SK-N-SH treated with all-trans-retinoic acid at 6 μM for 48 hours (cell line): ENCODE measurements around the gene CLCN7.
"Not testable (repeated sequence)": the region's sequence is repeated elsewhere in the genome, so short reads cannot be mapped to it uniquely, and the experiment has no call there.

Experiments
- BACH2 ChIP-seq: fragments of 250-450 bp; sonication (Bioruptor Pico); IDR thresholded peaks from 2 replicates; pipeline ENCODE4 v1.9.0; 2021; ENCODE audit warnings: mild to moderate bottlenecking, borderline replicate concordance
- CSDC2 ChIP-seq: fragments of 250-450 bp; sonication (Bioruptor Pico); IDR thresholded peaks from 2 replicates; pipeline ENCODE4 v1.5.0; 2020; ENCODE audit warnings: mild to moderate bottlenecking, moderate library complexity
- ISL1 ChIP-seq: fragments of 250-450 bp; sonication (Bioruptor Pico); IDR thresholded peaks from 2 replicates; pipeline ENCODE4 v2.1.2; 2022; ENCODE audit warnings: mild to moderate bottlenecking, moderate library complexity
- PPARA ChIP-seq: fragments of 250-450 bp; sonication (Bioruptor Pico); IDR thresholded peaks from 2 replicates; pipeline ENCODE4 v1.5.0; 2020; ENCODE audit warnings: mild to moderate bottlenecking, borderline replicate concordance
- RARB ChIP-seq: fragments of 250-450 bp; sonication (Bioruptor Pico); IDR thresholded peaks from 2 replicates; pipeline ENCODE4 v1.8.0; 2021; ENCODE audit warnings: mild to moderate bottlenecking, moderate library complexity
- ZC3H10 ChIP-seq: fragments of 250-450 bp; sonication (Bioruptor Pico); IDR thresholded peaks from 2 replicates; pipeline ENCODE4 v1.5.1; 2021; ENCODE audit warnings: mild to moderate bottlenecking, moderate library complexity
- ZFP3 ChIP-seq: fragments of 250-450 bp; sonication (Bioruptor Pico); IDR thresholded peaks from 2 replicates; pipeline ENCODE4 v1.5.0; 2020; ENCODE audit warnings: mild to moderate bottlenecking, moderate library complexity
- ZFP30 ChIP-seq: fragments of 450-650 bp; formaldehyde crosslinking; IDR thresholded peaks from 2 replicates; pipeline ENCODE4 v1.5.0; 2022; ENCODE audit warnings: mild to moderate bottlenecking, moderate library complexity
- ZNF565 ChIP-seq: fragments of 450-650 bp; formaldehyde crosslinking; conservative IDR thresholded peaks from 2 replicates; pipeline ENCODE4 v1.5.0; 2020; ENCODE audit warnings: low read depth, mild to moderate bottlenecking, moderate library complexity
- ZNF8 ChIP-seq: fragments of 450-650 bp; formaldehyde crosslinking; IDR thresholded peaks from 2 replicates; pipeline ENCODE4 v1.5.0; 2020; ENCODE audit warnings: mild to moderate bottlenecking, moderate library complexity
- TF ChIP-seq, protein P1 (sequence below): fragments of 250-450 bp; sonication (Bioruptor Pico); IDR thresholded peaks from 2 replicates; pipeline ENCODE4 v1.8.0; 2020; ENCODE audit warnings: mild to moderate bottlenecking, moderate library complexity, borderline replicate concordance
- TF ChIP-seq, protein P2 (sequence below): fragments of 250-450 bp; sonication (Bioruptor Pico); IDR thresholded peaks from 2 replicates; pipeline ENCODE4 v1.8.0; 2021; ENCODE audit warnings: low read depth, mild to moderate bottlenecking, moderate library complexity, borderline replicate concordance
- TF ChIP-seq, protein P3 (sequence below): fragments of 250-450 bp; sonication (Bioruptor Pico); IDR thresholded peaks from 2 replicates; pipeline ENCODE4 v1.5.0; 2020; ENCODE audit warnings: mild to moderate bottlenecking, moderate library complexity
- TF ChIP-seq, protein P4 (sequence below): fragments of 250-450 bp; sonication (Bioruptor Pico); IDR thresholded peaks from 2 replicates; pipeline ENCODE4 v1.5.1; 2020; ENCODE audit warnings: low read depth, mild to moderate bottlenecking, moderate library complexity

DNA sequence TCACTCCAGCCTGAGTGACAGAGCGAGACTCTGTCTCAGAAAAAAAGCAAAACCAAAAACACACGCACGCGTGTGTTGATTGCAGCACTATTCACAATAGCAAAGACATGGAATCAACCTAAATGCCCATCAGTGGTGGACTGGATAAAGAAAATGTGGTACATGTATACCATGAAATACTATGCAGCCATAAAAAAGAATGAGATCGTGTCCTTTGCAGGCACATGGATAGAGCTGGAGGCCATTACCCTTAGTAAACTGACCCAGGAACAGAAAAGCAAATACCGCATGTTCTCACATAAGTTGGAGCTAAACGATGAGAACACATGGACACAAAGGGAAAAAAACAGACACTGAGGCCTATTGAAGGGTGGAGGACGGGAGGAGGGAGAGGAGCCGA, 4.1 kb upstream of the CLCN7 start:
- TF ChIP-seq ZC3H10 (CRISPR knock-in tag); ZFP30 (CRISPR knock-in tag); RARB (CRISPR knock-in tag); BACH2; ZFP3 (CRISPR knock-in tag); ISL1 (CRISPR knock-in tag); PPARA (CRISPR knock-in tag); CSDC2 (CRISPR knock-in tag); ZNF565: not testable (repeated sequence)
- TF ChIP-seq ZNF8: 0 out of 2 replicates have a peak, but pooled peaks have one; percentile 47
- TF ChIP-seq, protein P1, sequence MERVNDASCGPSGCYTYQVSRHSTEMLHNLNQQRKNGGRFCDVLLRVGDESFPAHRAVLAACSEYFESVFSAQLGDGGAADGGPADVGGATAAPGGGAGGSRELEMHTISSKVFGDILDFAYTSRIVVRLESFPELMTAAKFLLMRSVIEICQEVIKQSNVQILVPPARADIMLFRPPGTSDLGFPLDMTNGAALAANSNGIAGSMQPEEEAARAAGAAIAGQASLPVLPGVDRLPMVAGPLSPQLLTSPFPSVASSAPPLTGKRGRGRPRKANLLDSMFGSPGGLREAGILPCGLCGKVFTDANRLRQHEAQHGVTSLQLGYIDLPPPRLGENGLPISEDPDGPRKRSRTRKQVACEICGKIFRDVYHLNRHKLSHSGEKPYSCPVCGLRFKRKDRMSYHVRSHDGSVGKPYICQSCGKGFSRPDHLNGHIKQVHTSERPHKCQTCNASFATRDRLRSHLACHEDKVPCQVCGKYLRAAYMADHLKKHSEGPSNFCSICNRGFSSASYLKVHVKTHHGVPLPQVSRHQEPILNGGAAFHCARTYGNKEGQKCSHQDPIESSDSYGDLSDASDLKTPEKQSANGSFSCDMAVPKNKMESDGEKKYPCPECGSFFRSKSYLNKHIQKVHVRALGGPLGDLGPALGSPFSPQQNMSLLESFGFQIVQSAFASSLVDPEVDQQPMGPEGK (CRISPR knock-in tag): not testable (repeated sequence)
- TF ChIP-seq, protein P2, sequence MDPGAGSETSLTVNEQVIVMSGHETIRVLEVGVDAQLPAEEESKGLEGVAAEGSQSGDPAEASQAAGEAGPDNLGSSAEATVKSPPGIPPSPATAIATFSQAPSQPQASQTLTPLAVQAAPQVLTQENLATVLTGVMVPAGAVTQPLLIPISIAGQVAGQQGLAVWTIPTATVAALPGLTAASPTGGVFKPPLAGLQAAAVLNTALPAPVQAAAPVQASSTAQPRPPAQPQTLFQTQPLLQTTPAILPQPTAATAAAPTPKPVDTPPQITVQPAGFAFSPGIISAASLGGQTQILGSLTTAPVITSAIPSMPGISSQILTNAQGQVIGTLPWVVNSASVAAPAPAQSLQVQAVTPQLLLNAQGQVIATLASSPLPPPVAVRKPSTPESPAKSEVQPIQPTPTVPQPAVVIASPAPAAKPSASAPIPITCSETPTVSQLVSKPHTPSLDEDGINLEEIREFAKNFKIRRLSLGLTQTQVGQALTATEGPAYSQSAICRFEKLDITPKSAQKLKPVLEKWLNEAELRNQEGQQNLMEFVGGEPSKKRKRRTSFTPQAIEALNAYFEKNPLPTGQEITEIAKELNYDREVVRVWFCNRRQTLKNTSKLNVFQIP: not testable (repeated sequence)
- TF ChIP-seq, protein P3, sequence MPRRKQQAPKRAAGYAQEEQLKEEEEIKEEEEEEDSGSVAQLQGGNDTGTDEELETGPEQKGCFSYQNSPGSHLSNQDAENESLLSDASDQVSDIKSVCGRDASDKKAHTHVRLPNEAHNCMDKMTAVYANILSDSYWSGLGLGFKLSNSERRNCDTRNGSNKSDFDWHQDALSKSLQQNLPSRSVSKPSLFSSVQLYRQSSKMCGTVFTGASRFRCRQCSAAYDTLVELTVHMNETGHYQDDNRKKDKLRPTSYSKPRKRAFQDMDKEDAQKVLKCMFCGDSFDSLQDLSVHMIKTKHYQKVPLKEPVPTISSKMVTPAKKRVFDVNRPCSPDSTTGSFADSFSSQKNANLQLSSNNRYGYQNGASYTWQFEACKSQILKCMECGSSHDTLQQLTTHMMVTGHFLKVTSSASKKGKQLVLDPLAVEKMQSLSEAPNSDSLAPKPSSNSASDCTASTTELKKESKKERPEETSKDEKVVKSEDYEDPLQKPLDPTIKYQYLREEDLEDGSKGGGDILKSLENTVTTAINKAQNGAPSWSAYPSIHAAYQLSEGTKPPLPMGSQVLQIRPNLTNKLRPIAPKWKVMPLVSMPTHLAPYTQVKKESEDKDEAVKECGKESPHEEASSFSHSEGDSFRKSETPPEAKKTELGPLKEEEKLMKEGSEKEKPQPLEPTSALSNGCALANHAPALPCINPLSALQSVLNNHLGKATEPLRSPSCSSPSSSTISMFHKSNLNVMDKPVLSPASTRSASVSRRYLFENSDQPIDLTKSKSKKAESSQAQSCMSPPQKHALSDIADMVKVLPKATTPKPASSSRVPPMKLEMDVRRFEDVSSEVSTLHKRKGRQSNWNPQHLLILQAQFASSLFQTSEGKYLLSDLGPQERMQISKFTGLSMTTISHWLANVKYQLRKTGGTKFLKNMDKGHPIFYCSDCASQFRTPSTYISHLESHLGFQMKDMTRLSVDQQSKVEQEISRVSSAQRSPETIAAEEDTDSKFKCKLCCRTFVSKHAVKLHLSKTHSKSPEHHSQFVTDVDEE (CRISPR knock-in tag): not testable (repeated sequence)
- TF ChIP-seq, protein P4, sequence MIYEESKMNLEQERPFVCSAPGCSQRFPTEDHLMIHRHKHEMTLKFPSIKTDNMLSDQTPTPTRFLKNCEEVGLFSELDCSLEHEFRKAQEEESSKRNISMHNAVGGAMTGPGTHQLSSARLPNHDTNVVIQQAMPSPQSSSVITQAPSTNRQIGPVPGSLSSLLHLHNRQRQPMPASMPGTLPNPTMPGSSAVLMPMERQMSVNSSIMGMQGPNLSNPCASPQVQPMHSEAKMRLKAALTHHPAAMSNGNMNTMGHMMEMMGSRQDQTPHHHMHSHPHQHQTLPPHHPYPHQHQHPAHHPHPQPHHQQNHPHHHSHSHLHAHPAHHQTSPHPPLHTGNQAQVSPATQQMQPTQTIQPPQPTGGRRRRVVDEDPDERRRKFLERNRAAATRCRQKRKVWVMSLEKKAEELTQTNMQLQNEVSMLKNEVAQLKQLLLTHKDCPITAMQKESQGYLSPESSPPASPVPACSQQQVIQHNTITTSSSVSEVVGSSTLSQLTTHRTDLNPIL (CRISPR knock-in tag): not testable (repeated sequence)
